ENCODE measurements around the gene ANKS1B.
"Not testable (repeated sequence)": the region's sequence is repeated elsewhere in the genome, so short reads cannot be mapped to it uniquely, and the experiment has no call there.

DNA sequence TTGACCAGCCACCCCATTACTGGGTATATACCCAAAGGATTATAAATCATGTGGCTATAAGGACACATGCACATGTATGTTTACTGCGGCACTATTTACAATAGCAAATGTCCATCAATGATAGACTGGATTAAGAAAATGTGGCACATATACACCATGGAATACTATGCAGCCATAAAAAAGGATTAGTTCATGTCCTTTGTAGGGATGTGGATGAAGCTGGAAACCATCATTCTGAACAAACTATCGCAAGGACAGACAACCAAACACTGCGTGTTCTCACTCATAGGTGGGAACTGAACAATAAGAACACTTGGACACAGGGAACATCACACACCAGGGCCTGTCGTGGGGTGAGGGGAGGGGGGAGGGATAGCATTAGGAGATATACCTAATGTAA lies 31.6 kb upstream of the ANKS1B start:
- TF ChIP-seq NR2F2 (IDR thresholded peaks at IDR 0.05): not testable (repeated sequence)
- TF ChIP-seq, protein P1, sequence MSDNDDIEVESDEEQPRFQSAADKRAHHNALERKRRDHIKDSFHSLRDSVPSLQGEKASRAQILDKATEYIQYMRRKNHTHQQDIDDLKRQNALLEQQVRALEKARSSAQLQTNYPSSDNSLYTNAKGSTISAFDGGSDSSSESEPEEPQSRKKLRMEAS (IDR thresholded peaks at IDR 0.05): not testable (repeated sequence)
- TF ChIP-seq, protein P2, sequence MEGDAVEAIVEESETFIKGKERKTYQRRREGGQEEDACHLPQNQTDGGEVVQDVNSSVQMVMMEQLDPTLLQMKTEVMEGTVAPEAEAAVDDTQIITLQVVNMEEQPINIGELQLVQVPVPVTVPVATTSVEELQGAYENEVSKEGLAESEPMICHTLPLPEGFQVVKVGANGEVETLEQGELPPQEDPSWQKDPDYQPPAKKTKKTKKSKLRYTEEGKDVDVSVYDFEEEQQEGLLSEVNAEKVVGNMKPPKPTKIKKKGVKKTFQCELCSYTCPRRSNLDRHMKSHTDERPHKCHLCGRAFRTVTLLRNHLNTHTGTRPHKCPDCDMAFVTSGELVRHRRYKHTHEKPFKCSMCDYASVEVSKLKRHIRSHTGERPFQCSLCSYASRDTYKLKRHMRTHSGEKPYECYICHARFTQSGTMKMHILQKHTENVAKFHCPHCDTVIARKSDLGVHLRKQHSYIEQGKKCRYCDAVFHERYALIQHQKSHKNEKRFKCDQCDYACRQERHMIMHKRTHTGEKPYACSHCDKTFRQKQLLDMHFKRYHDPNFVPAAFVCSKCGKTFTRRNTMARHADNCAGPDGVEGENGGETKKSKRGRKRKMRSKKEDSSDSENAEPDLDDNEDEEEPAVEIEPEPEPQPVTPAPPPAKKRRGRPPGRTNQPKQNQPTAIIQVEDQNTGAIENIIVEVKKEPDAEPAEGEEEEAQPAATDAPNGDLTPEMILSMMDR (IDR thresholded peaks at IDR 0.05; ENCODE audit: low read depth, low read length, missing input control): not testable (repeated sequence)
